Activated naive CD8-positive, alpha-beta T cell treated with anti-CD3 and anti-CD28 coated beads, Interleukin-2, amount 50 U/mL, for 16 hours (primary cell): ENCODE data around the gene ROR1.

Experiments
- DNase-seq: peaks from one replicate; pipeline ENCODE4 v3.0.0-alpha.2; 2020; ENCODE audit warnings: low read depth, low spot score

ROR1 gene

GRCh38 chr1:63971557-63971956 lies 197.7 kb downstream of the ROR1 start:
- no peak for DNase-seq

- DNase-seq, result no peak
These were observed 199.2 kb downstream of the ROR1 start for GRCh38 chr1:63973005-63973419.

GRCh38 chr1:63974966-63975365 lies 201.1 kb downstream of the ROR1 start:
- no peak for DNase-seq

DNA sequence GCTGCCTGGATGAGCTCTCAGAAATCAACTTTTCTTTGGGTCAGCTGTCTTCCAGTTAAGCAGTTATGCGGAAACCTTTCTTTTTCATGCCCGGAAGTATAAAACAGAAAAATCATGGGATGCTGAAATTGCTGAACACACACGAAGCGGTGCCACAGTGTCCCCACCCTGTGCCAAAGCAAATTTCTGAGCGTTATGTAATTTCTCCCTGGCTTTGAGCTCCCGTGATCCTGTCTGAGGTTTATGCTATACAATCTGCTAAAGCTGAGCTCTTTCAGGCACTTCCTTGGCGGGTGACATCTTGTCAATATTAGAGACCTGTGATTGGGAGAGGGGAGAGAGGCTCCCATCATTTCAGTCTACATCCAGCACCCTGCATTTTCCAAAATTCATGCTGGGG lies 201.7 kb downstream of the ROR1 start:
- no peak for DNase-seq

- DNase-seq, result no peak
These were observed 202.2 kb downstream of the ROR1 start for GRCh38 chr1:63976006-63976405.

- no peak for DNase-seq
These were observed 203.6 kb downstream of the ROR1 start for GRCh38 chr1:63977466-63977865.

DNA sequence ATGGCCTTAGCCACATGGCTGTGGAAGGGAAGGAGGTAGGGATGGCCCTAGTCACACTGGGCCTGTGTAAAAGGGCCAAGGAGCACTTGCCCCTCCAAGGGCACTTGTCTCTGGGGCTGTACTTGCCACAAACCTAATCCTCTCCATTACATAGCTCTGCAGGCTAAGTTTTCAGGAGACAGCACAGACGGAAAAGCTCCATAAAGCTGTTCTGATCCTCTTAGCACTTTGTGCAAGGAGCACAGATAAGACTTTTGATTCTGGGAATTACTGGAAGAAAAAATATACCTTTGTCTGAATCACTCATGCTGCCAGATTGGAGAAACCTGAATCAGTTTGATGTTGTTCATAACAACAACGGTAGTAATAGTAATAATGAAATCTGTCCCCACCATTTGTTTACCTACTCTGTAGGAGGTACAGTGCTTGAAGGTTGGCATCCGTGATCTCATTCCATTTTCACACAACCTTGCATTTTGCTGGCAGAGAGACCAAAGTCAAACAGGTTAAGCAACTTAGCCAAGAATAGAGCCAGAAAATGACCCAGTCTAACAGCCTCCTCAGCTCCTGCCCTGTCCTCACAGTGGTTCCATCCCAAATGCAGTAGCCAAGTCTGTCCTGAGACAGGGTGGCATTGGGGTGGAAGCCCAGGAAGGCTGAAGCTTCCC lies 207.1 kb downstream of the ROR1 start:
- DNase-seq, result no peak

- DNase-seq, result no peak
These were observed 207.6 kb downstream of the ROR1 start for GRCh38 chr1:63981408-63981773.

DNA sequence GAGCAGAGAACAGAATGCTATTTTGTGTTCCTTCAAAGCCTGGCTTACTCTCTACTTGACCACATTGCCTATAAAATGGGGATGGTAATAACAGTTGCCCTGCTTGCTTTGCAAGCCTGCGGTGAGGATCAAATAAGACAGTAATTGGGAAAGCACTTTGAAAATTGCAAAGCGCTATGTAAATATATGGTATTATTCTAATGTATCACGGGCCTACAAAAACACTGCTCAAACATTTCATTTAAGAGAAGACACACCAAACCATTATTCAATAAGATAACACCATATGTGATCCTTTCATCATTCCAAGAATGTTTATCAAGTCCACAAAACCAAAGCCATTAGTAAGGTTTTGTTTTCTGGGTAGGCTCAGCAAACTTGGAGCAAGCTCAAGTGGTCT lies 208.4 kb downstream of the ROR1 start:
- DNase-seq, result no peak

DNA sequence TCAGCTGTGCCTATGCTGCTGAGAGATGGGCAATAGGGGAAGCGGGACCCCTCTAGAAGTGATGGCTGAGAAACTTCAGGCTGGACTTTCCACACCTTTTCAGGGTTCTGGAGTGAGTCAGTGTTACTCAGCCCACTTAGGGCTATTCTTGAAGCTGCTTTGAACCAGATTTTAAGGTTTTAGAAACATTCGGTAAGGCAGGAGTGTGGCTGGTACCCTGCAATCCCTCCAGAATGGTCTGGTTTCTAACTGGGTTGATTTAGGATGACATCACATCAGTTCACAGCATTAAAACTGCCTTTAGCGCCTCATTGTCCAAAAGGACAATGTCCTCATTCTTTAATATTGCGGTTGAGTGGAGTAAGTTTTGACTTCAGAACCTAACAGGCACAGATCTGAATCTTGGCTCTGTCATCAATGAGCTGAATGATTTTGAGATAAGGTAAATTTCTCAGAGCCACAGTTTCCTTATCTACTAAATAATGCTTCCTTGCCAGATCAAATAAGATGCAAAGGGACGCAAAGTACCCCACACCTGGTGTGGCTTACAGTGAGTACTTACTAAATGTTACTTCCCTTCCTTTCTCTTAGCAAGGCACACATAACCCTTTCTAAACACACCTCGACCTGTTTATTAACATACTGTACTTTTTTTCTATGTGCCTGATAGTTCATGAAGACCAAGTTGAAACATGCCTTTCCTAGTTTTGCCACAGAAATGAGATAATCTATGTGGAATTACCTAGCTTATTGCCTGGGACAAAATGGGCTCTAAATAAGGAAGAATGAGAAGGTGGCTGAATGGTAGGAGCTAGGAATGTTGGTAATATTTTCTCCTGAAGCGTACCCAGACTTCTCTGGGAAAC lies 209.8 kb downstream of the ROR1 start:
- no peak for DNase-seq

DNA sequence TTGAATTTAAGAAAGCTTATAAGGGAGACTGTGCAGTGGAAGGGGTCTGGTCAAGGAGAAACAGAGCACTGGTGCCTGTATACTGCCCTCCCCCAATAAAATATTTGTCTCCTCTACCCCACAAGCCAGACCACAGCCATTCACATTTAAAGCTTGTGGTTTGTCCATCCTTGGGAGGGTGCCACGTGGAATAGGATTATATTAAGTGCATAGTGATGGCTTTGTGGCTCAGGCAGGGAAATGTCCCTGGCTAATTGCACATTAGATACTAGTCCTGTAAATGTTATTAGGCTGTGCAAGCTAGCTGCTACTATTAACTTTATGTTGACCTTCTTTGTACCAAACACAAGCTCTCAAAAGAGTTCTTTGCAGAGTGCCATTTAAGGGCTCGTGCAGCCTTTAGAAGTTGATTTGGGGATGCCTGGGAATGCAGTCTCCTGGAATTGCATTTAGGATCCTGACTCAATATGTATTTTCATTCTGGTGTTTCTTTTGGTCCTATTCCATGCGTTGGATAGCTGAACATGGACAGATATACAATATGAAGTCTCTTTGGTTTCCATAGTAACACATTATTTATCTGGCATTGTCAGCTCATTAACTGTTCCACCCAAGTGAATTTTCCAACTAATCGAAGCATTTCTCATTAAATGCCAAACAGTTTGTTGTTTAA lies 210.6 kb downstream of the ROR1 start:
- no peak for DNase-seq

DNA sequence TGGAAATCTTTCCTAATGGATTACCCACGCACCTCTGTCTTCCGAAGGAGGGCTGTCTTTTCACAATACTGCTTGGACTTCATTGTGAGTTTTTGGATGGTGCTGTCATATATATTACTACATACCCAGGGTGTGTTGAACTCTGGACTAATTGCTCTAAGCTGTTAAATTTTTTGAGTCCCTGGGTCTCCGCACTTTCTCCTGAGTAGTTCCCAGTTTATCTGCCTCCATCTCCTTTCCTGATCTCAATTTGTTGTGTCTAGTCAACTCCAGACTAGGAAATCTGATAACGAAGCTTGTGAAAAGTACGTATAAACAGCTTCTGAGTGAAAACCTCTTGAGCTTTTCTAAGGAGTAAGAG lies 211.1 kb downstream of the ROR1 start:
- no peak for DNase-seq

GRCh38 chr1:63987014-63987627 lies 213.3 kb downstream of the ROR1 start:
- no peak for DNase-seq

GRCh38 chr1:63987628-63988024 lies 213.8 kb downstream of the ROR1 start:
- DNase-seq, result no peak

DNA sequence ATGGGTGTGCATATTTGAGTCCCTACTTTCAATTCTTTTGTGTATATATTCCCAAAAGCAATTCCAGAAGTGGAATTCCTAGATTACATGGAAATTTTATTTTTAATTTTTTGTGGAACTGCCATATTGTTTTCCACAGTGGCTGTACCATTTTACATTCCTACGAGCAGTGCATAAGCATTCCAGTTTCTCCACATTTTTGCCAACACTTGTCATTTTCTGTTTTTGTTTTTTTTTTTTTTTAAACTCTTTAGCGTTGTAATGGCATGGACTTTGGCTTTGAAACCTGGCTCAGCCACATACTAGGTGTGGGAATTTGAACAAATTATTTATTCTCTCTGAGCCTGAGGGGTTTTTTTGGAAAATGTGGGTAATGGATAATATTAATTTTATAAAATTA lies 215.1 kb downstream of the ROR1 start:
- DNase-seq, result no peak

DNA sequence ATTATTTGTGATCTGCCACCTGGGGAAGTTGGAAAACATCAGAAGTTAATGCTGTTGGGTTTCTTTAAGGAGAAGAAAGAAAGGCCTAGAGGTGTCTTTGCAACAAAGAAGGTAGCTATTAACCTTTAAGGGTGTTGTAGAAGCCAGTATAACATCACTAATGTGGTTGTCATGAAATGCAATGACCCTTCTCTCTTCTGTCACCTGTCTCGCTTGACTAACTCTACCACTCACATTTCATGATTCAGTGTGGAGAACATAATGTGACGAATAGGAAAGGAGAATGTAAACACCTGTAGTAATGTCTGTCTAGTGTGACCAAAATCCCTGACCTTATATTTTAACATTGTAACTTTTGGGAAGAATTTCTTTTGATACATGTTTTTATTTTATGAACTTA lies 217.9 kb downstream of the ROR1 start:
- DNase-seq, result no peak

- DNase-seq, result no peak
These were observed 226.2 kb downstream of the ROR1 start for GRCh38 chr1:64000021-64000420.

GRCh38 chr1:64001038-64001437 lies 227.2 kb downstream of the ROR1 start:
- no peak for DNase-seq

- no peak for DNase-seq
These were observed 230.7 kb downstream of the ROR1 start for GRCh38 chr1:64004451-64005025.

DNA sequence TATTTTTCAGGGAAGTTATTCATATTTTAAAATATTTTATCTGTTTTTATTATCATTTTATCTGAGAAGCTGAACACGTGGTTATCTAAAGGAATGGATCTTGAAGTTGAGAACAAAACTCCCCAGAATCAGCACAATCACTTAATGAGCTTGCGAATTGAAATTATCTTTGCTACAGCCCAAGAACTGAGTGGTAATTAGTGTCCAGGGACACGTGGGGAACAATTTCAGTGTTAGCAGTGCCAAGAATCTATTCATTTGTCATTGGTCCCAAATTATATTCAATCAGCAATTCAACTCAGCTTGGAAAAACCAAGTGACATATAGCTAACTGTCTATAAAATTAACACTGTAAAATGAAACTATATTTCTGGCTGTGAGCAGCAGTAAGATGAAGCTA lies 232.0 kb downstream of the ROR1 start:
- no peak for DNase-seq

DNA sequence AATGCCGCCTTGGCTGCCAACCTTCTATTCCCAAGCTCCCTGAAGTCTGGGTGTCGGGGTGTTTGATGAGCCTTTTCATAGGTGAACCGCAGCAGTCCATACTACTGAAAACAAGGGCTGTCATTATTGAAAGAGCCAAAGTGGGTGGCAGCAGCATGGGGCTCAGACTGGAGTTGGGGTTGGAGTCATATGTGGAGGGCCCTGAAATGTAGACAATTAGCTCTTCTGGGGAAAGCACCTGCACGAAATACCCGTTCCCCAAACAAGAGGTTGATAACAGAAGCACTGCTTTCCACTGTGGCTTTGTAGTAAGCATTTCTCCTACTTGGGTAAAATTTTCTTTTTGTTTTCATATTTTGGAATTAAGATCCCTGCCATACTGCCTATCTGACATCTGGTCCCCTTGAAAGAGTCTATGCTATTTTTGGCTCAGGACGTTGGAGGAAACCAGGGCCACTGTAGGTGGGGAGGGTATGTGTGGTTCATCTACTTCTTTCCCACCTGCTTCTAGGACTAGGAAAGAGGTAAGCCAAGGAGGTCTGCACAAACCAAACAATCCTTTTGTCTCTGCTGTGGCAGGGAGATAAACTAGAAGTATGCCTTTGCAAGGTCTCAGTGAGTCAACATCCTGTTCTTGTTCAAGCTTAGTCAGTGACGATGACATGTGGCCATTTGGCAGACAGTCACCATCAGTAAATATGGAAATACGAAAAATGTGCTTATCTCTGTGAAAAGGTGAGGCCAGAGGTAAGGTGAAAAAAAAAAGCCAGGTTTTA lies 232.6 kb downstream of the ROR1 start:
- DNase-seq, result no peak
